GM12878 (cell line): ENCODE measurements around the gene FGF2. TPM values are rescaled to one million over a fixed set of nuclear protein-coding genes. Genes with fewer than 3 reads are reported as not detected.

Experiments used
- ATAC-seq: fragments of 200-7000 bp; cut with Tn5 transposase; 3 replicates; pipeline ENCODE4 v1.9.1; 2020; ENCODE audit warnings: mild to moderate bottlenecking, moderate library complexity
- BruUV-seq: library from RNA; stranded (reverse); fragments of 400-500 nt; replicated peaks from 2 replicates; lab custom pipeline; 2021; lab: Mats Ljungman, UMichigan
- CTCF ChIA-PET: fragments of 300-600 bp; sonication (Branson Sonifier 250); formaldehyde crosslinking; extraction: SDS; loops from one replicate; lab custom pipeline; 2021; ENCODE audit warnings: inconsistent platforms; lab: Yijun Ruan, JAX
- POLR2A ChIA-PET: fragments of 350-600 bp; formaldehyde crosslinking; extraction: SDS; loops from one replicate; lab custom pipeline; 2021; ENCODE audit warnings: inconsistent platforms; lab: Charles Lee
- RAD21 ChIA-PET: fragments of 300-600 bp; sonication (Branson Sonifier 250); formaldehyde crosslinking; loops from one replicate; lab custom pipeline; 2023; ENCODE audit warnings: antibody characterized with exemption; ENCODE audit not compliant: unreplicated experiment; lab: Charles Lee
- SMC1A ChIA-PET: fragments of 300-600 bp; sonication (Branson Sonifier 250); formaldehyde crosslinking; loops from one replicate; lab custom pipeline; 2023; ENCODE audit not compliant: unreplicated experiment, uncharacterized antibody; lab: Charles Lee
- DNase-seq: peaks from one replicate; pipeline ENCODE4 v3.0.0-alpha.2; 2011; ENCODE audit warnings: low read depth, low spot score
- FAIRE-seq: peaks from 3 replicates; lab custom pipeline; 2011; peaks lifted over from hg19 to GRCh38; lab: Jason Lieb, UNC
- H2AFZ ChIP-seq: 2 replicates; pipeline ENCODE4 v1.6.0; 2011; ENCODE audit warnings: low read depth, low read length, control low read depth; ENCODE audit not compliant: control insufficient read depth
- H3K27ac ChIP-seq: 2 replicates; pipeline ENCODE4 v1.5.1; 2011; ENCODE audit warnings: control low read depth; ENCODE audit not compliant: control insufficient read depth, insufficient read depth
- H3K27me3 ChIP-seq, 2 experiments: replicated peaks in 1 of 2; 2 replicates each; pipeline versions ENCODE4 v1.6.0 to v1.6.1; 2011; ENCODE audit warnings: low read length in 1 of 2; ENCODE audit not compliant: control insufficient read depth in 2 of 2, insufficient read depth in 2 of 2
- H3K36me3 ChIP-seq, 2 experiments: 2 replicates each; pipeline ENCODE4 v1.5.1; 2011; ENCODE audit warnings: low read length in 1 of 2; ENCODE audit not compliant: control insufficient read depth in 2 of 2, insufficient read depth in 2 of 2
- H3K4me1 ChIP-seq: 2 replicates; pipeline ENCODE4 v1.6.1; 2011; ENCODE audit warnings: mild to moderate bottlenecking, low read length, moderate library complexity, mixed read lengths; ENCODE audit not compliant: control insufficient read depth, insufficient read depth
- H3K4me2 ChIP-seq: 2 replicates; pipeline ENCODE4 v1.6.0; 2011; ENCODE audit warnings: control low read depth; ENCODE audit not compliant: control insufficient read depth, insufficient read depth
- H3K4me3 ChIP-seq: fragments of 200-600 bp; sonication (generic); 2 replicates; pipeline ENCODE4 v1.5.1; 2016
- H3K79me2 ChIP-seq: 2 replicates; pipeline ENCODE4 v1.6.0; 2011; ENCODE audit warnings: low read length; ENCODE audit not compliant: control insufficient read depth, insufficient read depth
- H3K9ac ChIP-seq: 2 replicates; pipeline ENCODE4 v1.8.0; 2011; ENCODE audit warnings: low read length, control low read depth, mixed read lengths; ENCODE audit not compliant: control insufficient read depth, insufficient read depth
- H3K9me3 ChIP-seq: replicated peaks from 3 replicates; pipeline ENCODE4 v1.5.1; 2011; ENCODE audit warnings: mild to moderate bottlenecking, low read length; ENCODE audit not compliant: control insufficient read depth, insufficient read depth
- H4K20me1 ChIP-seq: 2 replicates; pipeline ENCODE4 v1.6.0; 2011; ENCODE audit not compliant: control insufficient read depth, insufficient read depth
- CBFB ChIP-seq: IDR thresholded peaks from 2 replicates; pipeline ENCODE4 v1.6.1; 2016; ENCODE audit warnings: antibody characterized with exemption, low read depth
- CBX3 ChIP-seq: fragments of 200-600 bp; sonication (generic); IDR thresholded peaks from 2 replicates; pipeline ENCODE4 v1.6.1; 2016; ENCODE audit warnings: low read depth, borderline replicate concordance
- FOXK2 ChIP-seq: fragments of 450-650 bp; IDR thresholded peaks from 2 replicates; pipeline ENCODE4 v1.6.1; 2017; ENCODE audit warnings: mild to moderate bottlenecking, moderate library complexity
- FOXM1 ChIP-seq: IDR thresholded peaks from 2 replicates; pipeline ENCODE4 v1.6.1; 2012; ENCODE audit warnings: low read depth, mild to moderate bottlenecking, inconsistent platforms, low read length, moderate library complexity
- LARP7 ChIP-seq: fragments of 450-650 bp; IDR thresholded peaks from 2 replicates; pipeline ENCODE4 v1.6.1; 2017; ENCODE audit warnings: mild to moderate bottlenecking
- MLLT1 ChIP-seq: fragments of 450-650 bp; IDR thresholded peaks from 2 replicates; pipeline ENCODE4 v1.6.1; 2016; ENCODE audit warnings: mild to moderate bottlenecking
- NFYB ChIP-seq: IDR thresholded peaks from 2 replicates; pipeline ENCODE4 v1.6.1; 2011; ENCODE audit warnings: low read depth, mild to moderate bottlenecking, low read length, improper control_type of control experiment, moderate library complexity; ENCODE audit not compliant: insufficient read depth
- NKRF ChIP-seq: fragments of 450-650 bp; conservative IDR thresholded peaks from 2 replicates; pipeline ENCODE4 v1.6.1; 2017; ENCODE audit warnings: mild to moderate bottlenecking, moderate library complexity
- NR2C2 ChIP-seq: IDR thresholded peaks from 2 replicates; pipeline ENCODE4 v1.6.1; 2011; ENCODE audit warnings: borderline replicate concordance, low read depth; ENCODE audit not compliant: control insufficient read depth, insufficient read length
- NR2F1 ChIP-seq: fragments of 450-650 bp; conservative IDR thresholded peaks from 2 replicates; pipeline ENCODE4 v1.6.1; 2017; ENCODE audit warnings: mild to moderate bottlenecking
- POLR2AphosphoS5 ChIP-seq: IDR thresholded peaks from 2 replicates; pipeline ENCODE4 v1.6.1; 2011; ENCODE audit warnings: mild to moderate bottlenecking, low read length, inconsistent platforms
- SIN3A ChIP-seq: IDR thresholded peaks from 2 replicates; pipeline ENCODE4 v1.6.1; 2012; ENCODE audit warnings: low read depth, low read length, improper control_type of control experiment
- TCF7 ChIP-seq: IDR thresholded peaks from 2 replicates; pipeline ENCODE4 v1.6.1; 2014; ENCODE audit warnings: antibody characterized with exemption, borderline replicate concordance
- ZNF622 ChIP-seq: fragments of 450-650 bp; IDR thresholded peaks from 2 replicates; pipeline ENCODE4 v1.6.1; 2017; ENCODE audit warnings: mild to moderate bottlenecking, inconsistent platforms
- ZSCAN29 ChIP-seq: fragments of 450-650 bp; IDR thresholded peaks from 2 replicates; pipeline ENCODE4 v1.6.1; 2017; ENCODE audit warnings: mild to moderate bottlenecking, moderate library complexity
- WGBS: methylation state at CpG from one replicate; pipeline ENCODE4 v1.1.6; 2016; ENCODE audit warnings: low lambda C conversion rate; ENCODE audit not compliant: insufficient replicate concordance, insufficient coverage; ENCODE audit errors: missing lambda C conversion rate; 5-methylcytosine and 5-hydroxymethylcytosine counted together
- in situ Hi-C: fragments of 300-500 bp; cut with MboI; formaldehyde crosslinking; loops from 9 replicates; pipeline ENCODE4 v1.14.3; 2018; ENCODE audit warnings: mixed read lengths
- intact Hi-C: fragments of 100-400 bp; cut with micrococcal nuclease; formaldehyde crosslinking; loops from one replicate; pipeline ENCODE4 v1.14.2; 2022; ENCODE audit not compliant: unreplicated experiment
- polyA plus RNA-seq, 11 experiments: library from polyadenylated mRNA; depleted of rRNA in 4 of 11; unstranded in 6 of 11; stranded (reverse) in 5 of 11; fragments of >200 nt; fragmentation: Nextera tagmentation in 4 of 11; fragmentation: Illumina TruSeq in 1 of 11; extraction: Ambion mirVana in 4 of 11; extraction: Trizol in 1 of 11; gene quantifications; 1 replicate in 1 of 11; 2 replicates in 10 of 11; pipeline versions ENCODE4 v1.2.1 to v1.2.3, GENCODE V29; 2011 to 2016; ENCODE audit warnings: inconsistent platforms in 2 of 11, missing spikeins in 2 of 11, low read depth in 1 of 11
- total RNA-seq, 4 experiments: library from RNA; depleted of rRNA in 3 of 4; stranded (reverse); fragments of >200 nt in 3 of 4; fragmentation: Illumina TruSeq in 1 of 4; extraction: Trizol in 1 of 4; gene quantifications; 2 replicates each; pipeline versions ENCODE4 v1.2.1 to v1.2.3, GENCODE V29; 2013 to 2021
- TF ChIP-seq, protein P1 (sequence below): IDR thresholded peaks from 2 replicates; pipeline ENCODE4 v1.6.1; 2012; ENCODE audit warnings: low read depth, low read length, improper control_type of control experiment
- TF ChIP-seq, protein P2 (sequence below): IDR thresholded peaks from 2 replicates; pipeline ENCODE4 v1.6.1; 2012; ENCODE audit warnings: low read length, inconsistent platforms

Gene FGF2
- total and polyA plus RNA-seq, 10 of the 15 experiments (the other 5 are each of a cell fraction or from before 2014, with no cell fraction given), result 0.13 to 1.7 (median 0.25) TPM

DNA sequence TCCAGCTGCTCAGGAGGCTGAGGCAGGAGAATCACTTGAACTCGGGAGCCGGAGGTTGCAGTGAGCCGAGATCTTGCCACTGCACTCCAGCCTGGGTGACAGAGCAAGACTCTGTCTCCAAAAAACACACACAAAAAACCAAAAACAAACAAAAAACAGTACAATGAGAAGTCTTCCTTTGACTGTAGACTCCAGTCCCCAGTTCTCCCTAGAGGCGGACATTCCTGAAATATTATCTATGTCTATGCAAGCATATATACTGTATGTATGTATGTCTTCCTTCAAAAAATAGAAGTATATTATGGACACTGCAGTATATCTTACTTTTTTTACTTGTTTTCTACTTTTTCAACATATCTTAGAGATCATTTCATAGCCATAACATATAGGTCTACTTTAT is 10.2 kb upstream of the FGF2 start:
- DNase-seq (no peak), ATAC-seq (no peak), FAIRE-seq (no peak)
- SMC1A ChIA-PET, result interaction anchor here (0.6 kb wide), 1 partner anchor 143 kb away, joined by 3 read pairs; no protein-coding TSS in a partner anchor
- no TSS peak for BruUV-seq
- Histone ChIP-seq H3K27ac (no peak overlapping the region), H3K9me3 (no peaks in the 10 kb centered on the region), H2AFZ (no peak overlapping the region), H3K4me1 (peaks cover 10% of the 10 kb centered on the region), H3K36me3 (no peaks in the 10 kb centered on the region), H3K79me2 (no peaks in the 10 kb centered on the region), H3K27me3 (no peaks in the 10 kb centered on the region), H3K4me3 (no peak overlapping the region), H3K9ac (no peak overlapping the region), H4K20me1 (no peaks in the 10 kb centered on the region), H3K4me2 (no peak overlapping the region)
- in situ Hi-C loops, result no loop called here
- WGBS, result 92% methylated on average over 4 of the region's 4 CpGs
- CTCF ChIA-PET, result no interaction called here
- RAD21 ChIA-PET, result no interaction called here
- intact Hi-C loops, result no loop called here
- POLR2A ChIA-PET, result no interaction called here
- TF ChIP-seq, protein P1, sequence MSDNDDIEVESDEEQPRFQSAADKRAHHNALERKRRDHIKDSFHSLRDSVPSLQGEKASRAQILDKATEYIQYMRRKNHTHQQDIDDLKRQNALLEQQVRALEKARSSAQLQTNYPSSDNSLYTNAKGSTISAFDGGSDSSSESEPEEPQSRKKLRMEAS, result no peak
- TF ChIP-seq CBFB (no peak), FOXK2 (no peak), LARP7 (no peak), FOXM1 (no peak), CBX3 (no peak), TCF7 (no peak), NKRF (no peak), ZNF622 (no peak), NFYB (no peak), NR2F1 (no peak), SIN3A (no peak), ZSCAN29 (no peak), POLR2AphosphoS5 (no peak), MLLT1 (no peak), NR2C2 (no peak)
- TF ChIP-seq, protein P2, sequence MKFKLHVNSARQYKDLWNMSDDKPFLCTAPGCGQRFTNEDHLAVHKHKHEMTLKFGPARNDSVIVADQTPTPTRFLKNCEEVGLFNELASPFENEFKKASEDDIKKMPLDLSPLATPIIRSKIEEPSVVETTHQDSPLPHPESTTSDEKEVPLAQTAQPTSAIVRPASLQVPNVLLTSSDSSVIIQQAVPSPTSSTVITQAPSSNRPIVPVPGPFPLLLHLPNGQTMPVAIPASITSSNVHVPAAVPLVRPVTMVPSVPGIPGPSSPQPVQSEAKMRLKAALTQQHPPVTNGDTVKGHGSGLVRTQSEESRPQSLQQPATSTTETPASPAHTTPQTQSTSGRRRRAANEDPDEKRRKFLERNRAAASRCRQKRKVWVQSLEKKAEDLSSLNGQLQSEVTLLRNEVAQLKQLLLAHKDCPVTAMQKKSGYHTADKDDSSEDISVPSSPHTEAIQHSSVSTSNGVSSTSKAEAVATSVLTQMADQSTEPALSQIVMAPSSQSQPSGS, result no peak
